GM18858 (cell line): ENCODE data around the gene TPMT.
"Not testable (repeated sequence)": the region's sequence is repeated elsewhere in the genome, so short reads cannot be mapped to it uniquely, and the experiment has no call there.

ENCODE experiments used
- ATAC-seq: cut with Tn5 transposase; IDR thresholded peaks from one replicate; pipeline ENCODE4 v1.9.1; 2021; ENCODE audit not compliant: unreplicated experiment

TPMT gene

GRCh38 chr6:18154507-18155149 lies at the start of gene TPMT:
Gene TPMT (minus strand): TSS chr6:18155077. CDS start chr6:18149127, 5,950 bp downstream.
- ATAC-seq, result peak; percentile 31

GRCh38 chr6:18203786-18204185 lies 48.9 kb upstream of the TPMT start:
- ATAC-seq, result no peak

- ATAC-seq, result no peak
Observed at GRCh38 chr6:18192026-18192425, 37.1 kb upstream of the TPMT start.

GRCh38 chr6:18189196-18189595 lies 34.3 kb upstream of the TPMT start:
- no peak for ATAC-seq

GRCh38 chr6:18187701-18188100 lies 32.8 kb upstream of the TPMT start:
- ATAC-seq, result no peak

GRCh38 chr6:18186540-18187250 lies 31.8 kb upstream of the TPMT start:
- ATAC-seq, result no peak

- no peak for ATAC-seq
Observed at GRCh38 chr6:18186033-18186432, 31.2 kb upstream of the TPMT start.

GRCh38 chr6:18185624-18186023 lies 30.7 kb upstream of the TPMT start:
- no peak for ATAC-seq

- no peak for ATAC-seq
Observed at GRCh38 chr6:18183766-18184165, 28.9 kb upstream of the TPMT start.

GRCh38 chr6:18182568-18182967 lies 27.7 kb upstream of the TPMT start:
- ATAC-seq, result no peak

GRCh38 chr6:18179770-18180356 lies 25.0 kb upstream of the TPMT start:
- no peak for ATAC-seq

- ATAC-seq, result no peak
Observed at GRCh38 chr6:18178960-18179615, 24.2 kb upstream of the TPMT start.

- no peak for ATAC-seq
Observed at GRCh38 chr6:18177286-18177965, 22.5 kb upstream of the TPMT start.

- not testable (repeated sequence) for ATAC-seq
Observed at GRCh38 chr6:18176198-18176597, 21.3 kb upstream of the TPMT start.

GRCh38 chr6:18171871-18172270 lies 17.0 kb upstream of the TPMT start:
- no peak for ATAC-seq

- ATAC-seq, result no peak
Observed at GRCh38 chr6:18168264-18168663, 13.4 kb upstream of the TPMT start.

- no peak for ATAC-seq
Observed at GRCh38 chr6:18166312-18167036, 11.6 kb upstream of the TPMT start.

GRCh38 chr6:18165751-18166150 lies 10.9 kb upstream of the TPMT start:
- no peak for ATAC-seq

GRCh38 chr6:18162401-18162800 lies 7.5 kb upstream of the TPMT start:
- ATAC-seq, result no peak

- no peak for ATAC-seq
Observed at GRCh38 chr6:18161431-18161830, 6.6 kb upstream of the TPMT start.

GRCh38 chr6:18160911-18161310 lies 6.0 kb upstream of the TPMT start:
- ATAC-seq, result no peak
